SU-DHL-6 (cell line): ENCODE results near the gene CHMP6.

Experiments
- CTCF ChIP-seq: fragments of 200-600 bp; sonication (generic); IDR thresholded peaks from one replicate; pipeline ENCODE4 v1.5.1; 2017; ENCODE audit warnings: antibody characterized with exemption, mild to moderate bottlenecking, low read length, moderate library complexity; ENCODE audit not compliant: insufficient read depth, poor library complexity, severe bottlenecking
- EZH2phosphoT487 ChIP-seq: fragments of 200-600 bp; sonication (generic), shearing (Covaris generic); conservative IDR thresholded peaks from 2 replicates; pipeline ENCODE4 v1.6.1; 2018; ENCODE audit warnings: mild to moderate bottlenecking, antibody characterized with exemption, low read length, moderate library complexity, mixed read lengths

- TF ChIP-seq CTCF = no peak
- no peak for TF ChIP-seq EZH2phosphoT487
Observed at GRCh38 chr17:81035521-81036196, 44.0 kb downstream of the CHMP6 start.
